Central memory CD8-positive, alpha-beta T cell (primary cell): ENCODE results near the gene ZMYND10.

Experiments used
- ATAC-seq: fragments of 150-1000 bp; cut with Tn5 transposase; replicated peaks from 2 replicates; pipeline ENCODE4 v1.10.0; 2022; ENCODE audit warnings: mild to moderate bottlenecking, moderate FRiP score, moderate number of reproducible peaks; ENCODE audit not compliant: poor library complexity, severe bottlenecking; ENCODE audit errors: extremely low read depth
- DNase-seq, 2 donors: peaks; one replicate each; pipeline ENCODE4 v3.0.0; 2021; ENCODE audit warnings: low spot score in 2 of 2
- H3K27ac Mint-ChIP-seq: one replicate; pipeline ENCODE4 v1.8.0; 2022; ENCODE audit warnings: low read depth, mild to moderate bottlenecking, moderate library complexity, mixed read lengths
- H3K27me3 Mint-ChIP-seq: one replicate; pipeline ENCODE4 v1.8.0; 2022; ENCODE audit warnings: mixed read lengths
- H3K36me3 Mint-ChIP-seq: one replicate; pipeline ENCODE4 v1.8.0; 2022; ENCODE audit warnings: mild to moderate bottlenecking, moderate library complexity, mixed read lengths; ENCODE audit not compliant: insufficient read depth
- H3K4me1 Mint-ChIP-seq: one replicate; pipeline ENCODE4 v1.8.0; 2022; ENCODE audit warnings: mixed read lengths
- H3K4me3 Mint-ChIP-seq: one replicate; pipeline ENCODE4 v1.8.0; 2022; ENCODE audit warnings: mild to moderate bottlenecking, moderate library complexity, mixed read lengths
- H3K9me3 Mint-ChIP-seq: one replicate; pipeline ENCODE4 v1.8.0; 2022; ENCODE audit warnings: mixed read lengths

Gene ZMYND10

GRCh38 chr3:50365080-50365841, 19.7 kb upstream of the ZMYND10 start:
- peaks cover 30% of the 10 kb centered on the region for H3K4me1 Mint-ChIP-seq
- DNase-seq (peak; percentile 85 to 90), ATAC-seq (peak; percentile 98)
- H3K4me3 Mint-ChIP-seq, result peak overlapping the region; percentile 85
- H3K36me3 Mint-ChIP-seq, result peaks cover 6% of the 10 kb centered on the region
- H3K27ac Mint-ChIP-seq, result peak overlapping the region; percentile 93
- H3K27me3 Mint-ChIP-seq, result no peaks in the 10 kb centered on the region
- no peaks in the 10 kb centered on the region for H3K9me3 Mint-ChIP-seq

- peaks cover 6% of the 10 kb centered on the region for H3K36me3 Mint-ChIP-seq
- H3K27ac Mint-ChIP-seq, result peak overlapping the region; percentile 64
- H3K27me3 Mint-ChIP-seq, result no peaks in the 10 kb centered on the region
- DNase-seq (no peak), ATAC-seq (no peak)
- H3K4me1 Mint-ChIP-seq, result peaks cover 32% of the 10 kb centered on the region
- H3K4me3 Mint-ChIP-seq, result peak overlapping the region; percentile 85
- H3K9me3 Mint-ChIP-seq, result no peaks in the 10 kb centered on the region
Observed at GRCh38 chr3:50364573-50365079, 19.1 kb upstream of the ZMYND10 start.

GRCh38 chr3:50359760-50360110, 14.2 kb upstream of the ZMYND10 start:
- ATAC-seq, result peak; percentile 11

GRCh38 chr3:50358911-50359759, 13.6 kb upstream of the ZMYND10 start, which contains the start of gene TMEM115:
Gene TMEM115, minus strand, starts transcription at chr3:50359521. Its CDS starts 458 bp downstream, at chr3:50359063.
- DNase-seq, result peak; percentile 80 to 92
- Mint-ChIP-seq H3K36me3 (peaks cover 13% of the 10 kb centered on the region), H3K27me3 (no peaks in the 10 kb centered on the region), H3K27ac (peak within 1 kb of the TSS; percentile 98), H3K4me3 (peak within 1 kb of the TSS; percentile 97), H3K9me3 (no peaks in the 10 kb centered on the region), H3K4me1 (peaks cover 44% of the 10 kb centered on the region)
- ATAC-seq, result peak; percentile 100

More at GRCh38 chr3:50359760-50360110, 14.2 kb upstream of the ZMYND10 start:
- Mint-ChIP-seq H3K4me3 (peak overlapping the region; percentile 97), H3K4me1 (peaks cover 40% of the 10 kb centered on the region), H3K9me3 (no peaks in the 10 kb centered on the region), H3K36me3 (peaks cover 8% of the 10 kb centered on the region), H3K27ac (peak overlapping the region; percentile 98), H3K27me3 (no peaks in the 10 kb centered on the region)
- DNase-seq, result no peak

GRCh38 chr3:50358355-50358910, 12.9 kb upstream of the ZMYND10 start:
- peaks cover 47% of the 10 kb centered on the region for H3K4me1 Mint-ChIP-seq
- no peaks in the 10 kb centered on the region for H3K27me3 Mint-ChIP-seq
- no peaks in the 10 kb centered on the region for H3K9me3 Mint-ChIP-seq
- ATAC-seq (no peak), DNase-seq (no peak)
- peaks cover 16% of the 10 kb centered on the region for H3K36me3 Mint-ChIP-seq
- peak overlapping the region; percentile 98 for H3K27ac Mint-ChIP-seq
- peak overlapping the region; percentile 97 for H3K4me3 Mint-ChIP-seq

GRCh38 chr3:50357481-50357880, 11.9 kb upstream of the ZMYND10 start:
- Mint-ChIP-seq H3K27me3 (no peaks in the 10 kb centered on the region), H3K9me3 (no peaks in the 10 kb centered on the region), H3K27ac (no peak overlapping the region), H3K4me1 (peaks cover 47% of the 10 kb centered on the region), H3K36me3 (peaks cover 19% of the 10 kb centered on the region), H3K4me3 (peak overlapping the region; percentile 97)
- no peak for ATAC-seq
- DNase-seq, result no peak

- peak overlapping the region; percentile 97 for H3K4me3 Mint-ChIP-seq
- H3K36me3 Mint-ChIP-seq, result peaks cover 23% of the 10 kb centered on the region
- no peak overlapping the region for H3K27ac Mint-ChIP-seq
- DNase-seq (no peak), ATAC-seq (no peak)
- H3K4me1 Mint-ChIP-seq, result peaks cover 49% of the 10 kb centered on the region
- H3K27me3 Mint-ChIP-seq, result no peaks in the 10 kb centered on the region
- H3K9me3 Mint-ChIP-seq, result no peaks in the 10 kb centered on the region
Observed at GRCh38 chr3:50356553-50356952, 11.0 kb upstream of the ZMYND10 start.

GRCh38 chr3:50355829-50356552, 10.5 kb upstream of the ZMYND10 start:
- no peak overlapping the region for H3K27ac Mint-ChIP-seq
- peak overlapping the region; percentile 97 for H3K4me3 Mint-ChIP-seq
- no peak for DNase-seq

GRCh38 chr3:50354850-50355249, 9.3 kb upstream of the ZMYND10 start:
- DNase-seq (no peak), ATAC-seq (no peak)
- Mint-ChIP-seq H3K27ac (no peak overlapping the region), H3K4me3 (no peak overlapping the region), H3K27me3 (no peaks in the 10 kb centered on the region), H3K36me3 (peaks cover 28% of the 10 kb centered on the region), H3K9me3 (no peaks in the 10 kb centered on the region), H3K4me1 (peaks cover 64% of the 10 kb centered on the region)

More at GRCh38 chr3:50355829-50356552, 10.5 kb upstream of the ZMYND10 start:
- no peaks in the 10 kb centered on the region for H3K9me3 Mint-ChIP-seq
- H3K27me3 Mint-ChIP-seq, result no peaks in the 10 kb centered on the region
- no peak for ATAC-seq
- H3K4me1 Mint-ChIP-seq, result peaks cover 54% of the 10 kb centered on the region
- H3K36me3 Mint-ChIP-seq, result peaks cover 24% of the 10 kb centered on the region

GRCh38 chr3:50354186-50354764, 8.7 kb upstream of the ZMYND10 start:
- no peak for DNase-seq
- Mint-ChIP-seq H3K4me3 (no peak overlapping the region), H3K27ac (no peak overlapping the region), H3K9me3 (no peaks in the 10 kb centered on the region), H3K4me1 (peaks cover 62% of the 10 kb centered on the region), H3K27me3 (no peaks in the 10 kb centered on the region), H3K36me3 (peaks cover 28% of the 10 kb centered on the region)
- no peak for ATAC-seq

- Mint-ChIP-seq H3K4me3 (no peak overlapping the region), H3K4me1 (peaks cover 64% of the 10 kb centered on the region), H3K36me3 (peaks cover 30% of the 10 kb centered on the region), H3K9me3 (no peaks in the 10 kb centered on the region), H3K27me3 (no peaks in the 10 kb centered on the region), H3K27ac (no peak overlapping the region)
- ATAC-seq (no peak), DNase-seq (no peak)
Observed at GRCh38 chr3:50353245-50354004, 7.9 kb upstream of the ZMYND10 start.
